RPMI7951 (cell line): ENCODE results near the gene PDE3A. TPM values are rescaled to one million over a fixed set of nuclear protein-coding genes. Genes with fewer than 3 reads are reported as not detected.

Experiments used
- DNase-seq: peaks from one replicate; pipeline ENCODE4 v3.0.0-alpha.2; 2012; ENCODE audit warnings: low read depth
- total RNA-seq: library from RNA; depleted of rRNA; stranded (reverse); fragments of >200 nt; shearing (Covaris generic); gene quantifications from 2 replicates; pipeline ENCODE4 v1.2.3, GENCODE V29; 2014

Gene PDE3A
- total RNA-seq, 1 experiment from 2014 or later = 0.12 TPM

DNA sequence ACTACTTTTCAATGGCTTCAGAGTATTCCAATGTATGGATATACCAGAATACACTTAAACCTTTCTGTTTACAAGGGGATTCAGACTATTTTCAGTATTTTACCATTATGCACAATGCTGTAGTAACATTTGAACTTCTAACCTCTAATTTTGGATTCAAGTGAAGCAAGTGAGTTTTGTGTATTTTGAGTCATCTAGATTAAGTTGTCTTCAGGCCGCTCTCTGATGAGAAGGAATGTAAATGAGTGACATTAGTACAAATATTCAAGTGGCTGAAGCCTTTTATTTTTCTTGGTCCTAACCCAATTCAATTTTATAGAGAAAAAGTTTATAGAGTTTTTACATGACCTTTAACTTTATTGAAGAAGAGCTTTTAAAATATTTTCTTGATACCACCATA, 125.6 kb downstream of the PDE3A start:
- no peak for DNase-seq

- DNase-seq = no peak
These were observed 126.5 kb downstream of the PDE3A start for GRCh38 chr12:20494851-20495250.

GRCh38 chr12:20495997-20496396, 127.7 kb downstream of the PDE3A start:
- no peak for DNase-seq

GRCh38 chr12:20497707-20498106, 129.4 kb downstream of the PDE3A start:
- no peak for DNase-seq

GRCh38 chr12:20501958-20502357, 133.6 kb downstream of the PDE3A start:
- DNase-seq = no peak

DNA sequence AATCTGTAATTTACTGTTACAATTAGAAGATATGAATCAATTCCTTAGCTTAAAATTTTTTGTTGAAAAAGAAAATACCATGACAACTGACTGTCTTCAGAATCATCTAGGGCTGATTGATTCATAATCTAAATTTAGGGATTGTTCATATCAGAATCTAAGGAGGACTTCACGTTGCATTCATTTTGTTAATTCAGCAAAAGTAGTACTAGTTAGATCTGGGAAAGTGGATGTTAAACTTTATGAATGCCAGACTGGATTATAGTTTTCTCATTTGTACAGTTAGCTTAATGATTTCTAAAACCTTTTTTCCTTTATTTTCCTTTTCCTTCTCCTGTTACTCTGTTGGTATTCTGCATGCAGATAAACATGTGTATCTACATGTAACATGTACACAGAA, 135.5 kb downstream of the PDE3A start:
- no peak for DNase-seq

DNA sequence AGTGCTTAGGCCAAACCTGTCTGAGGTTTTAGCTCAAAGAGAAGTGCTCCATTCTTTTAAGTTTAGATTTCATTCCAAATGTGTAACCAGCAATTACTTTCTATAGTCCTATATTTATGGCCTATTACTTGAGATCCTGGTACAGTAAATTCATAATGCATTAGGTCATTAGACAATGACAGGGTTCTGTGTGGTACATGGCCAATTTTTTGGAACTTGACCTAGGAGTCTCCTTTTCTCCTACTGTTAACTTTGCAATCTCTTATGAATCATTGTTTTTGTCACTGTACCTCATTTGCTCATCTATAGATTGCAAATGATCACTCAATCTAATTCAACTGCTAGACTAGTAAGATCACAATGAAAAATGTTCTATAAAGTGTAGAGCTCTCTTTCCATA, 136.7 kb downstream of the PDE3A start:
- no peak for DNase-seq

DNA sequence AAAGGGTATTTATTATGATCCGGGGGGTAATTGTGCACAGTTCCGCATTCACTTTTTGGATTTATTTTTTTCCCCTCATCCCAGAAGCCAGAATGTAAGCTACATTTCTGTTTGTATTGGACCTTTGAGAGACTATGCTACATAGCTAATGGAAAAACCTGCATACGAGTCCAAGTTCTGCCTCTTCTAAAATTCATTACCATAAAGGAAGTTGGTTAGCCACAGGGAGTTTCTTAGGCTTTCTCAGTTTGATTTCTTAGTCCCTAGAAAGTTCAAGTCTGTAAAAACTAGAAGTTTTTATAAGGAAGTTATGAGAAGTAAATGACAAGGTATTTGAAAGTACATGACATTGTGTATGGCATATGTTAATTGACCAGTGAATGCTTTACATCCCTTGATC, 138.7 kb downstream of the PDE3A start:
- no peak for DNase-seq

- DNase-seq = no peak
These were observed 139.4 kb downstream of the PDE3A start for GRCh38 chr12:20507711-20508110.

DNA sequence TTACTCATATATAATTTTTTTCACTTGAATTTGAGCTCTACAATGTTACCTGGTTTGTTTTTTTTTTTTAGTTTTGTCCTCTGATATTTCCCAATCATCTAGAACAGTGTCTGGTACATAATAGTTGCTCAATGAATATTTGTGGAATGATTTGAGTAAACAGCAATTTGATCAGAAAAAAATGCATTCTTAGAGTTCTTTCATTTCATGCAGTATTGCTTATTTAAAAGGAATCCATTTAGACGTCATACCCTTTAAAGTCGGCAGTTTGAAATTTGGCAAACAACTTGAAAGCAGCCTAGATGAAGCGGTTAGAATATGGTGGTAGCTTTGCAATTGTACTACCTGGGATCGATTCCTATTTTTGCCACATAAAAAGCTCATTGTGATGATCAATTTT, 140.0 kb downstream of the PDE3A start:
- no peak for DNase-seq

- DNase-seq = no peak
These were observed 140.6 kb downstream of the PDE3A start for GRCh38 chr12:20508962-20509361.

DNA sequence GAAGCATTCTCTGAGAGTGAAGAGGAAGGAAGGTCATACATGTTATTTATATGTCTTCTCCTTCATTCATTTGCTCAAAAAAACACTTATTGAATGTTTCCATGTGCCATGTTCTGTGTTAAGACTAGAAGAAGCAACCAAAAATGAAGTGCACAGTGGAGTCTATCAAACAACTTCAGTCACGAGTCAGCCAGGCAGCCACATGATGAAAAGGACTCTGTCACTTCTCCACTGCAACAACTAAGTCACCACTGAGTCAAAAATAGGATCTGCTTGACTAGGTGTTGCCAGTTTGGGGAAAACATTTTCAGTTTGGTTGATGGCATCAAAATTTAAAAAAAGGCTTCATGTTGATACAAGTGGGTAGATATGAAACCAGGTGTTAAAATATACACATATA, 142.5 kb downstream of the PDE3A start:
- no peak for DNase-seq

- DNase-seq = no peak
These were observed 144.9 kb downstream of the PDE3A start for GRCh38 chr12:20513189-20513588.

GRCh38 chr12:20514598-20514997, 146.3 kb downstream of the PDE3A start:
- no peak for DNase-seq

DNA sequence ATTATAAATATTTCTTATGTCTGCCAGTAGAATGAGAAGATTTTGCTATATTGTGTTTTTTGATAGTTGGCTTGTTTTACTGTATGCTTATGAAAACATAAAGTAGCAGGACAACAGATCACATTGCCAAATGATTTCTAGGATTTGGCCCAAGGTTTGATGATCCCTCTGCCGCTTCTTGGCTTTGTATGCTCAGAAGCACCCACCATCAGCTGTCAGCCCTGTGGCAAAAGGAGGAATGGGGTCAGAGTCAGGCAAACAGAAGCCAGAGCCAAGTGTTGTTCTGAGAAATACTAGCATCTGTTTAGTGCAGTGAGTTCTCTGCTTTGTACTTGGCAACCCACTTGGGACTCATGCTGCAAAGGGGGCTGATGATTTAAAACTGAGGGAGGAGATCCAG, 152.2 kb downstream of the PDE3A start:
- no peak for DNase-seq

DNA sequence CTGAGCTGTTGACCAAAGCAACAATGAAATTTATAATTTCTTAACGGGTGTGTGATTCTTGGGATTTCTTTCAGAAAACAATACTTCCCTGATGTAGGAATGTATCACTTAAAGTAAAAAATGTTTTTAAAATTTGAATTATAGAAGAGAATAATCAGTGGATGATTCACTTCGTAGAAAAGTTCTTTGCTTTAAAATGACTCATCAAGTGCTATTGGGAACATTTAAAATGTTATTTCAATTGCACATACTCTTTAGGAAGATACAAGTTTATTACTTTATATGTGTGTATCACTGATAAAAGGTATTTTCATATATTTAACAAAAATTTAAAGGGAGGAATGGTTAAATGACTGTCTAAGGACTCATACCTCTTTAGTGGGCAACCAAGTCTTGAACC, 155.3 kb downstream of the PDE3A start:
- no peak for DNase-seq

DNA sequence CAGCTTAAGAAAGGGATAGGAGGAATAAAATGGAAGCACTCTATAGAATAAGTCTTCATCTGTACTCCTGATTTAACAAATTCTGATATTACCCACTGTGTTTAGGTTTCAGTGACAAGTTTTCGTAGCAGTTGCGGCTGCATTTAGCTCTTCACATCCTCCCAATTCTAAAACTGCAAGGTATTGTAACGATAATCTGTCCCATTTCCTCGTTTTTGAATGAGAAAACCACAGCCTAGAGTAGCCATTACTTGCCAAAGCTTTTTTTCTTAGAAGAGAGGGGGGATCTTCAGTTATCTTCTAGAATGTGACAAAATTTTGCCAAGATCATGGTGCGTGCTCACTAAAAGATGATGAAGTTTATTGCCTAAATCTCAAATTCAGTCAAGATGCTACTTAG, 155.8 kb downstream of the PDE3A start:
- DNase-seq = no peak

- no peak for DNase-seq
These were observed 156.8 kb downstream of the PDE3A start for GRCh38 chr12:20525064-20525610.

GRCh38 chr12:20527417-20528163, 159.3 kb downstream of the PDE3A start:
- peak; percentile 3 for DNase-seq

DNA sequence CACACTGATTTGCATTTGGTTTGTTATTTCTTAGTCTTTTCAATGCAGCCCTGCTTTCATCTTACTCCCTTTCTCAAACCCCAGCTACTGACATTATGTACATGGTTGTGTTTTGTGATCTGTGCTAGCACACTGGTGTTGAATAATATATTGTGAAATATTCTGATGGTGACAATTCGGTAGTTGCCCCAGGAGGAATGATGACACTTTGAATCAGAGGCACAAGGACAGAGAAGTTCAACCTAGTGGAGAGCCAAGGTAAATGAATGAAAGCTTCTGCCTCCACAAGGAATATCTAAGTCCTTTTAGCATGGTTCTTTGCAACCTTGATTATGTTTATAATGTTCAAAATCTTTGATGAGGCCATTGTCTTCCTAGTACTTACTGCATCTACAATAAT, 159.9 kb downstream of the PDE3A start:
- DNase-seq = no peak

GRCh38 chr12:20546267-20546666, 177.9 kb downstream of the PDE3A start:
- no peak for DNase-seq

- no peak for DNase-seq
These were observed 179.7 kb downstream of the PDE3A start for GRCh38 chr12:20547816-20548575.

DNA sequence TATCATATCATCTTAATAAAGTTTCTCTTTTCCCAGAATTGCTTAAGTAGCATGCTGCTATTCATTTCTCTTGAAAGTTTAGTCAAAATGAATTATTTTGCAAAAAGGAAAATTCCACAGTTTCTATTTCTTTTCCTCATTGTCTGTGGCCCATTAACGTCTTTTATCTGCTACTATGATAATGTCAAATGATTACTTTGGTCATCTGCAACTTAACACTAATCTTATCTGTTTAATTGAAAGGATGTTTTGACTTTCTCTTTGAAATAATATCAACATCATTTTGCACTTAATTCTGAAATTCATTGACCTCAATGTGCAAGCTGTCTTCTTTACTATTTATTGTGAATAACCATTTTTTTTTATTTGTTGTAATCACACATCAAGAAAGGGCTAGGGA, 180.3 kb downstream of the PDE3A start:
- no peak for DNase-seq
